ENCODE results near the gene PIAS3.

GRCh38 chr1:145898756-145899155, 39.9 kb upstream of the PIAS3 start:
- TF ChIP-seq CTCF (conservative IDR thresholded peaks at IDR 0.05; ENCODE audit: low read depth in 2 of 2), result no peak
- no peak for TF ChIP-seq POLR2AphosphoS5 (IDR thresholded peaks at IDR 0.05; ENCODE audit: low read depth)
- TF ChIP-seq CREB1 (CRISPR knock-in tag; IDR thresholded peaks at IDR 0.05; ENCODE audit: low read depth), result no peak
- TF ChIP-seq, protein P1, sequence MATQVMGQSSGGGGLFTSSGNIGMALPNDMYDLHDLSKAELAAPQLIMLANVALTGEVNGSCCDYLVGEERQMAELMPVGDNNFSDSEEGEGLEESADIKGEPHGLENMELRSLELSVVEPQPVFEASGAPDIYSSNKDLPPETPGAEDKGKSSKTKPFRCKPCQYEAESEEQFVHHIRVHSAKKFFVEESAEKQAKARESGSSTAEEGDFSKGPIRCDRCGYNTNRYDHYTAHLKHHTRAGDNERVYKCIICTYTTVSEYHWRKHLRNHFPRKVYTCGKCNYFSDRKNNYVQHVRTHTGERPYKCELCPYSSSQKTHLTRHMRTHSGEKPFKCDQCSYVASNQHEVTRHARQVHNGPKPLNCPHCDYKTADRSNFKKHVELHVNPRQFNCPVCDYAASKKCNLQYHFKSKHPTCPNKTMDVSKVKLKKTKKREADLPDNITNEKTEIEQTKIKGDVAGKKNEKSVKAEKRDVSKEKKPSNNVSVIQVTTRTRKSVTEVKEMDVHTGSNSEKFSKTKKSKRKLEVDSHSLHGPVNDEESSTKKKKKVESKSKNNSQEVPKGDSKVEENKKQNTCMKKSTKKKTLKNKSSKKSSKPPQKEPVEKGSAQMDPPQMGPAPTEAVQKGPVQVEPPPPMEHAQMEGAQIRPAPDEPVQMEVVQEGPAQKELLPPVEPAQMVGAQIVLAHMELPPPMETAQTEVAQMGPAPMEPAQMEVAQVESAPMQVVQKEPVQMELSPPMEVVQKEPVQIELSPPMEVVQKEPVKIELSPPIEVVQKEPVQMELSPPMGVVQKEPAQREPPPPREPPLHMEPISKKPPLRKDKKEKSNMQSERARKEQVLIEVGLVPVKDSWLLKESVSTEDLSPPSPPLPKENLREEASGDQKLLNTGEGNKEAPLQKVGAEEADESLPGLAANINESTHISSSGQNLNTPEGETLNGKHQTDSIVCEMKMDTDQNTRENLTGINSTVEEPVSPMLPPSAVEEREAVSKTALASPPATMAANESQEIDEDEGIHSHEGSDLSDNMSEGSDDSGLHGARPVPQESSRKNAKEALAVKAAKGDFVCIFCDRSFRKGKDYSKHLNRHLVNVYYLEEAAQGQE (IDR thresholded peaks at IDR 0.05; ENCODE audit: unreplicated experiment), result no peak
- TF ChIP-seq EZH2 (IDR thresholded peaks at IDR 0.05; ENCODE audit: low read depth, unreplicated experiment), result no peak
- TF ChIP-seq NANOG (IDR thresholded peaks at IDR 0.05; ENCODE audit: borderline replicate concordance), result no peak
- no peak for TF ChIP-seq JUNB (IDR thresholded peaks at IDR 0.05; ENCODE audit: unreplicated experiment)
- TF ChIP-seq EZH2phosphoT487 (IDR thresholded peaks at IDR 0.05; ENCODE audit: unreplicated experiment), result no peak
- TF ChIP-seq ZNF114 (CRISPR knock-in tag; IDR thresholded peaks at IDR 0.05), result no peak
- TF ChIP-seq ZNF462 (CRISPR knock-in tag; IDR thresholded peaks at IDR 0.05), result no peak
- no peak for TF ChIP-seq ZNF331 (CRISPR knock-in tag; IDR thresholded peaks at IDR 0.05; ENCODE audit: low read depth)
- TF ChIP-seq STAT1 (IDR thresholded peaks at IDR 0.05; ENCODE audit: unreplicated experiment), result no peak
